Ecto neural progenitor cell (in vitro differentiated cells): ENCODE measurements around the gene RHO.
"Not testable (repeated sequence)": the region's sequence is repeated elsewhere in the genome, so short reads cannot be mapped to it uniquely, and the experiment has no call there.

Source experiments
- DNase-seq: peaks from one replicate; pipeline ENCODE4 v3.0.0-alpha.2; 2018; ENCODE audit warnings: low spot score

RHO gene

DNA sequence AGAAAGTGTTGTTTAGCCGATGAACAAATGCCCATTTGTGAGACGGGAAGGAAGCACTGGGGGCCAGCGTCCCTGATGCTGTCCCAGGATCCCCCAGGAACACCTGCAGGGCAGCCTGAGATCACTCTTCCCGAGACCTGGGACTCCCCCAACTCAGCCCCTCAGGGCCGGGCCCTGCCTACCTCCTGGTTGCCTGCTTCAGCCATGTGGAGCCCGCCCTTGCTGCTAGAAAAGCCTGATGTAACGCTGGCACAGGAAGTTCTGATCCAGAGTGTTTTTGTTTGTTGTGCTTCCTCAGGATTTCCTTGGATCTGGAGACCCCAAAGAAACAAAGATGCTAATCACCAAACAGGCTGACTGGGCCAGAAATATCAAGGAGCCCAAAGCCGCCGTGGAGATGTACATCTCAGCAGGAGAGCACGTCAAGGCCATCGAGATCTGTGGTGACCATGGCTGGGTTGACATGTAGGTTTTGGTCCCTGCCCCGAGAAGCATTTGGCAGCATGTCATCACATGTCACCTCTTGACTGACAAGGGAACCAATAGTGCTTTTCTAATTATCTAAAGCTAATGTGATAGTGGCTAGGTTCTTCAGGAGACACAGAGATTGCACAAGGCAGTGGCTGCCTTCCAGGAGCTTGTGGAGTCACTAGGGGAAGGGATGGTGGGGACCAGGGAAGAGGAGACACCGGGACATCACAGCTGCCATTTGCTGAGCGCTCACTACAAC lies 28.7 kb upstream of the RHO start:
- not testable (repeated sequence) for DNase-seq

DNA sequence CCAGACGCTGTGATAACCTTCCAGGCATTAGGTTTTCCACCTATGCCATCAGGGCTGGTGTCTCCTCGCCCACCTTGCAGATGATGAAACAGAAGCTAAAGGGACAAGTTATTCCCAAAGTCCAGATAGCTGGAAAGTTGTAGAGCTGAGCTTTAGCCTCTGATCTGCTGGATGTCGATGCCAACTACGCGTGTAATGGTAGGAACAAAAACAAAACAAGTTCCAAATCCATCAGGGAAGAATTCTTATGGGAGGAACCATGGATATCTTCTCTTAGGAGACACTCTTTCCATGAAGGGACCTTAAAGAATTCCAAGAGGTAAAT lies 28.1 kb upstream of the RHO start:
- DNase-seq, result no peak

DNA sequence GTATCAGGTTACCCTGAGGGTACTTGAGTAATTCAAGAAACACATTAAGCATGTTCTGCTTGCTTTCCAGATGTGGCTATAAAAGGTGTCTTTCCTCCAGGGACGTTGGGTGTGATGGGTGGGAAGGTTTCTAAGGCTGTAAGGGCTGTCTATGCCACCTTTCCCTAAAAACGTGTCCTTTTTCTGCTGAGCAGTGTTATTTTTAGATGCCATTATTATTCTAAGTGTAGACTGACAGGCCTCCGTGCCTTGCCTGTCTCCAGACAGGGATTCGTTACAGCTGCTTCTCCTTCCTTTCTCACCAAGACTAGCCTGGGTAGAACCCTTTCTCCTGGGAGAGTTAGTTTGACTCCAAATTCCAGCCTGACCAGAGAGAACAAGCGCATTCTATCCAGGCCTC lies 26.8 kb upstream of the RHO start:
- no peak for DNase-seq

GRCh38 chr3:129502641-129503408 lies 25.6 kb upstream of the RHO start:
- DNase-seq, result no peak

GRCh38 chr3:129503471-129504291 lies 24.8 kb upstream of the RHO start:
- no peak for DNase-seq

GRCh38 chr3:129504471-129505100 lies 23.9 kb upstream of the RHO start:
- DNase-seq, result no peak

- no peak for DNase-seq
Observed at GRCh38 chr3:129505341-129505740, 23.1 kb upstream of the RHO start.

GRCh38 chr3:129506231-129506742 lies 22.2 kb upstream of the RHO start:
- DNase-seq, result no peak

GRCh38 chr3:129507181-129507831 lies 21.1 kb upstream of the RHO start:
- DNase-seq, result no peak

- DNase-seq, result no peak
Observed at GRCh38 chr3:129512595-129512994, 15.8 kb upstream of the RHO start.

GRCh38 chr3:129513705-129514104 lies 14.7 kb upstream of the RHO start:
- no peak for DNase-seq

GRCh38 chr3:129514110-129514509 lies 14.3 kb upstream of the RHO start:
- DNase-seq, result no peak

GRCh38 chr3:129514563-129514962 lies 13.9 kb upstream of the RHO start:
- DNase-seq, result no peak

DNA sequence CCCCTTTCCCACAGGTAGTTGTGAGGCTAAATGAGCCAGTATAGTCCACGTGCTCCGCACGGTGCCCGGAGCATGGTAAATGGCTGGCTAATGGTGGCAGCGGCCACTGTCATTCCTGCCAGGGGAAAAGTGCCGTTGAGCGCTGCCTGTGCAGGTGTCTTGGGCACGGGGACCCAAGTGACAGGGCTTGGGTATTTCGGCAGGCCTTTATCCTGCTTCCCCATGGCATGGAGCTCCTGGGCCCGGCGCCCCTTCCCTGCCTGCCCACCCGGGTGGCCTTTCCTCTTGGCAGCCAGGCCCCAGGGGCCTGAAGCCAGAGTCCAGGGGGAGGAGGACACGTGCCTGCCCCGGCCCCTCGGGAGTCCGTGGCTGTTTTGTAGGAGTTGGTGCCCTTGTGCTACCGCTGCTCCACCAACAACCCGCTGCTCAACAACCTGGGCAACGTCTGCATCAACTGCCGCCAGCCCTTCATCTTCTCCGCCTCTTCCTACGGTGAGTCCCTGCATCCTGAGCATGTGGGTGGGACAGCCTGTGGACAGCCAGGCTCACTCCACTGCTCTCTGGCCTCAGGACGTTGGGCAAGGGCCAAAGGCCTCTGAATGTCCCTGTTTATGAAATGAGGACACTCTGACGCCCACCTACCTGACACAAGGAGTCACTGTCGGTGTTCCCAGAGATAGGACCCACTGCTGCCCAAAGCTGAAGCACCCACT lies 13.2 kb upstream of the RHO start:
- DNase-seq, result not testable (repeated sequence)

DNA sequence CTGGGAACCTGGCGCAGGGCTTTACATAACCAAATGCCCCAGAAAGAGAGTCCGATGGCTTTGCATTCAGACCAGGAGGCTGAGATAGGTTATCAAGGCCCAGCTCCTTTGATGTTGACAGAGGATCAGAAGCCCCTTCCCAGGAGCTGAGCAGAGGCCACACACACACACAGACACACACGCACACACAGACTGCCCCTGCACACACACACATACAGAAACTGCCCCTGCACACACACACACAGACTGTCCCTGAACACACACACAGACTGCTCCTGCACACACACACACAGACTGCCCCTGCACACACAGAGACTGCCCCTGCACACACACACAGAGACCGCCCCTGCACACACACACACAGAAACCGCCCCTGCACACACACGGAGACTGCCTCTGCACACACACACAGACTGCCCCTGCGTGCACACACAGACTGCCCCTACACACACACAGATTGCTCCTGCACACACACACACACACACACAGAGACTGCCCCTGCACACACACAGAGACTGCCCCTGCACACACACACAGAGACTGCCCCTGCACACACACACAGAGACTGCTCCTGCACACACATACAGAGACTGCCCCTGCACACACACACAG lies 12.5 kb upstream of the RHO start:
- not testable (repeated sequence) for DNase-seq

DNA sequence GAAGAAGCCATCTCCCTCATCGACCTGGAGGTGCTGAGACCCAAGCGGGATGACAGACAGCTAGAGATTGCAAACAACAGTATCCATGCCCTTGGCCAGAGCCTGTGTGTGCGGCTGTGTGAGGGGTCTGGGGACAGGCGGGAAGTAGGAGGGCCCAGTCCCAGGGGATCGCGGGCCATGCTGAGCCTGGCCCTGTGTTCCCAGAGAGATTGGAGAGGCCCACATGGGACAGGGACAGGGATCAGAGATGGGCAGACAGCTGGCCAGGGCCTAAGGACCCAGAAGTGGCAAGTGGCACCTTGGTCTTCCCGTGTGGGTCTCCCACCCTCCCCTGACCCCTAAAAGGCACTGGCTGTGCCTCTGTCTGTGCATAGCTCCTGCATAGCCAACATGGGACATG lies 10.9 kb upstream of the RHO start:
- DNase-seq, result no peak

DNA sequence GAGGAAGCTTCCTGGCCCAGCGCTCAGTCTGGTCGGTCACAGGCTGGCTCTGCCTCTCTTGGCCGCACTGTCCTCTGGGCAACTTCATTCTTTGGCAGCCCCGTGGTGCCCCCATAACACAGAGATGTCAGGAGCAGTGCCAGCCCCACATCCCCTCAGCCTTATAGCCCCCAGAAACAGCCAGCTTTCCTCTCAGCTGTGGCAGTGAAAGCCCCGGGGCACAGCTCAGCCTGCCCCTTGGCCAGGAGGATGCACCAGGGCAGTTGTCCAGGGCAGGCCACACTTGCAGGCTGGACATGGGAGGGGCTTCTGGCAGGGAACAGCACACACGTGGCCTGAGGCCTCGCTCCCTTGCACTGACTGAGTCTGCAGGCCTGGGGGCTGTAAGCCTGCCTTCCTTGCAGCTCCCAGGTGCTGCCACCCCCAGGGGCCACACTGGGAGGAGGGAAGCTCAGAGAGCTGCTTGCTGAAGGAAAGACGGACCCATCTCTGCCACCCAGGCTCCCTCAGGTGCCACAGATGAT lies 10.3 kb upstream of the RHO start:
- DNase-seq, result no peak

- no peak for DNase-seq
Observed at GRCh38 chr3:129518581-129518980, 9.9 kb upstream of the RHO start.

DNA sequence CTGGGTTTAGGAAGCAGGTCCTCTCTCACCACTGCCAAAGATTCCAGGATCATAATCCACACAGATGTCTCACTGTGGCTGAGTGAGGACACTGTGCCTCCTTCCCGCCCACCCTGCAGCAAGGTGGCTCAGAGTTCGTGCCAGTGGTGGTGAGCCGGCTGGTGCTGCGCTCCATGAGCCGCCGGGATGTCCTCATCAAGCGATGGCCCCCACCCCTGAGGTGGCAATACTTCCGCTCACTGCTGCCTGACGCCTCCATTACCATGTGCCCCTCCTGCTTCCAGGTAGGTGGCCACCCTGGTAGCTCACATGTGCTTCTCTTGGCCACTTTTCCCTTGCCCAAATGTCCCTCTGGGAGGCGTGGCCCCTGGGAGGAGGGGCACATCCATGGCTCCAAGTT lies 9.0 kb upstream of the RHO start:
- DNase-seq, result no peak
